Thoracic aorta (tissue), 2 donors: Measurements from ENCODE around the gene AOPEP. TPM values are rescaled to one million over a fixed set of nuclear protein-coding genes. Genes with fewer than 3 reads are reported as not detected.

ENCODE experiments used
- ATAC-seq: fragments of 150-250 bp; one replicate; pipeline ENCODE4 v1.8.0; 2017; ENCODE audit warnings: low read depth; ENCODE audit not compliant: insufficient number of reproducible peaks, low FRiP score
- DNase-seq: peaks from one replicate; pipeline ENCODE4 v3.0.0-alpha.2; 2020; ENCODE audit warnings: low spot score
- H3K27ac ChIP-seq, 2 donors: fragments of 200-600 bp; sonication (generic); 1 replicate in 1 of 2; 2 replicates in 1 of 2; pipeline ENCODE4 v1.5.1; 2016; ENCODE audit warnings: mild to moderate bottlenecking in 2 of 2, moderate library complexity in 2 of 2
- H3K27me3 ChIP-seq: fragments of 200-600 bp; sonication (generic); replicated peaks from 2 replicates; pipeline ENCODE4 v1.6.0; 2016; ENCODE audit warnings: mild to moderate bottlenecking; ENCODE audit not compliant: insufficient read depth
- H3K36me3 ChIP-seq: fragments of 200-600 bp; sonication (generic); one replicate; pipeline ENCODE4 v1.5.1; 2016
- H3K4me1 ChIP-seq, 2 donors: fragments of 200-600 bp; sonication (generic); 1 replicate in 1 of 2; 2 replicates in 1 of 2; pipeline versions ENCODE4 v1.5.1 to v1.6.0; 2016; ENCODE audit warnings: low read depth in 2 of 2, mild to moderate bottlenecking in 1 of 2; ENCODE audit not compliant: control insufficient read depth in 1 of 2
- H3K4me3 ChIP-seq: fragments of 200-600 bp; sonication (generic); 2 replicates; pipeline ENCODE4 v1.5.1; 2016; ENCODE audit warnings: mild to moderate bottlenecking
- H3K9me3 ChIP-seq: fragments of 200-600 bp; sonication (generic); 2 replicates; pipeline ENCODE4 v1.5.1; 2016
- total RNA-seq, 2 donors: library from RNA; depleted of rRNA; stranded (reverse); fragments of >200 nt; gene quantifications; one replicate each; pipeline versions ENCODE4 v1.1.0 to v1.2.3, GENCODE V29; 2016
- TF ChIP-seq, protein P1 (sequence below): fragments of 200-600 bp; sonication (generic); IDR thresholded peaks from one replicate; pipeline ENCODE4 v1.5.1; 2019; ENCODE audit warnings: antibody characterized with exemption

AOPEP gene
- total RNA-seq, 2 donors from 2014 or later, result 494 to 668 TPM

DNA sequence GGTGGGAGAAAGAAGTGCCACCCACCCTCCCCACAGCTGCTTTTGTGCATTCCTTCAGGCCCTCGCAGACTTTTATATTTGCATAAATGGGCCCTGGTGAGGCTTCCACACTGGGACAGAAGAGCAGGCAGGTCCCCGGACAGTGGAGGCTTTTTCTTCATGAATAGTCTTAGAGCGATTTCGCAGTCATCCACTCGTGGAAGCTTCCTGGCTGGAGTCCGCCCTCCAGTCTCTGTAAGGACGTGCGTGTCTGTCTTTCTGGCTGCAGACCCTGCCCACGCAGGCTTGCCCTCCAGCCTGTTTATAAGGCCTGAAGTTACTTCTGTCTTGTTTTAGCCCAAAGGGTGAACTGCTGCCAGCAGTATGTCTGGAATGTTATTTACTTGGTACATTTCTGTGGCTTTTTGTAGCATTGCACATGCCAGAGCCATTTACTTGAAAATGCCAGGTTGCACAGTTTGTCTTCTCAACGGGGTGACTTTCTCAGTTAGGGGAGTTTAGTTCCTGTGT, 195.7 kb downstream of the AOPEP start:
- H3K36me3 ChIP-seq, result no peaks in the 10 kb centered on the region
- H3K4me1 ChIP-seq, result peaks cover 36 to 84% of the 10 kb centered on the region in 2 donors

DNA sequence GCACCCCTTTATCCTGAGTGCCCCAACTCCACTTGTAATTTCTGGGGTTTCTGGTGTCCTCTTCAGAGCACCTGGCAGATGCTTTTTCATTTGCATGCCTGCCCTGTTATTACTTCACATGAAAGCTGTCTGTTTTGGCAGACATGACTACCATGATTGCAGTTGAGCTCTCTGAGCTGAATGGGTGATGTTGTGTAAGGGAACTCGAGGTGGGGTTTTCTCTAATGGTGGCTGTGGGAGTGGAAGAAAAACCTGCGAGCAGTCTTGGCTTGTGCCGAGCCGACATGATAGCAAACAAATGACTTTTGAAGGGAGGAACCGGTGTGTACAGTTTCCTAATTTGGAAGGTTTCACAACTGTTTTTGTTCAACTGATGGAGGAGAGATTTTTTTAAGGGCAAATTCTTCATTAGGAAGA, 196.2 kb downstream of the AOPEP start:
- peaks cover 36 to 79% of the 10 kb centered on the region in 2 donors for H3K4me1 ChIP-seq
- H3K9me3 ChIP-seq, result no peaks in the 10 kb centered on the region
- peak overlapping the region; percentile 18 for H3K4me3 ChIP-seq
- ATAC-seq, result no peak
- no peaks in the 10 kb centered on the region for H3K36me3 ChIP-seq
- no peak for DNase-seq
- peak overlapping the region; percentile 95 to 99 for H3K27ac ChIP-seq
- TF ChIP-seq, protein P1, sequence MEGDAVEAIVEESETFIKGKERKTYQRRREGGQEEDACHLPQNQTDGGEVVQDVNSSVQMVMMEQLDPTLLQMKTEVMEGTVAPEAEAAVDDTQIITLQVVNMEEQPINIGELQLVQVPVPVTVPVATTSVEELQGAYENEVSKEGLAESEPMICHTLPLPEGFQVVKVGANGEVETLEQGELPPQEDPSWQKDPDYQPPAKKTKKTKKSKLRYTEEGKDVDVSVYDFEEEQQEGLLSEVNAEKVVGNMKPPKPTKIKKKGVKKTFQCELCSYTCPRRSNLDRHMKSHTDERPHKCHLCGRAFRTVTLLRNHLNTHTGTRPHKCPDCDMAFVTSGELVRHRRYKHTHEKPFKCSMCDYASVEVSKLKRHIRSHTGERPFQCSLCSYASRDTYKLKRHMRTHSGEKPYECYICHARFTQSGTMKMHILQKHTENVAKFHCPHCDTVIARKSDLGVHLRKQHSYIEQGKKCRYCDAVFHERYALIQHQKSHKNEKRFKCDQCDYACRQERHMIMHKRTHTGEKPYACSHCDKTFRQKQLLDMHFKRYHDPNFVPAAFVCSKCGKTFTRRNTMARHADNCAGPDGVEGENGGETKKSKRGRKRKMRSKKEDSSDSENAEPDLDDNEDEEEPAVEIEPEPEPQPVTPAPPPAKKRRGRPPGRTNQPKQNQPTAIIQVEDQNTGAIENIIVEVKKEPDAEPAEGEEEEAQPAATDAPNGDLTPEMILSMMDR, result no peak
- no peaks in the 10 kb centered on the region for H3K27me3 ChIP-seq

More for the DNA sequence above, 195.7 kb downstream of the AOPEP start:
- peak overlapping the region; percentile 95 to 99 for H3K27ac ChIP-seq
- peak; percentile 37 for ATAC-seq
- peak overlapping the region; percentile 31 for H3K4me3 ChIP-seq
- no peaks in the 10 kb centered on the region for H3K27me3 ChIP-seq
- no peaks in the 10 kb centered on the region for H3K9me3 ChIP-seq
- DNase-seq, result peak; percentile 80
- TF ChIP-seq, protein P1, result no peak

DNA sequence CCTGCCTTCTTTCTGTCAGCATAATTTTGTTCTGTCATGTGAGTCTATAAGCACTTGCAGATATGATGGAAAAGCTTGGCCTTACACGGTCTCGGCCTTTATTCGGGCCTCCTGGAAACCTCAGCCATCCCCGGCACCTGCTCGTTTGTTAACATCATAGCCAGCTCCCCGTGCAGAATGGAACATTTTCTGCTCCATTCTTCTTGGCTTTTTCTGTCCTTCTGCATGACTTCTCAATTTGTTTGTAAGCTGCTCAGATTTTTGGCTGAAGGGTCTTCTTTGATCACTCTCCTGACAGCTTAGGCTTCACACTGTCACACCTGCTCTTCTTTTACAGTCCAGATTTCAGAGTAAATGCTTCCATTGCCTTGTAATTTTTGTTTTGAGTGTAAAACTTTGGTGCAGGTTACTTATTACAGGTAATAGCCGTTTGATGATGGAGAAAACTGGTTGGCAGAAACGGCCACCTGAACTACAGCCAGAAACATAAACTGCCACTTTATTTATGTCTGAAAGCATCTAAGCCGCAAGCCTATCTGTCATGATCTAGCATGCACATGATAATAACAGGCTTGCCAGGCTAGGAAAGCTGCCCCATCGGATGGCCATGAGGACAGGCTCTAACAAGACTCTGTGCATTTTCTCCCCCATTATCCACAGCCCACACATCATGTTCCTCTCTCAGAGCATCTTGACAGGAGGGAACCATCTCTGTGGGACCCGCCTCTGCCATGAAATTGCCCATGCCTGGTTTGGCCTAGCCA, 197.0 kb downstream of the AOPEP start:
- Histone ChIP-seq H3K4me1 (peaks cover 36 to 71% of the 10 kb centered on the region in 2 donors), H3K4me3 (peak overlapping the region; percentile 18), H3K36me3 (no peaks in the 10 kb centered on the region), H3K27ac (peak overlapping the region; percentile 95 to 99), H3K27me3 (no peaks in the 10 kb centered on the region), H3K9me3 (no peaks in the 10 kb centered on the region)
- TF ChIP-seq, protein P1, result no peak
- ATAC-seq, result no peak
- no peak for DNase-seq

DNA sequence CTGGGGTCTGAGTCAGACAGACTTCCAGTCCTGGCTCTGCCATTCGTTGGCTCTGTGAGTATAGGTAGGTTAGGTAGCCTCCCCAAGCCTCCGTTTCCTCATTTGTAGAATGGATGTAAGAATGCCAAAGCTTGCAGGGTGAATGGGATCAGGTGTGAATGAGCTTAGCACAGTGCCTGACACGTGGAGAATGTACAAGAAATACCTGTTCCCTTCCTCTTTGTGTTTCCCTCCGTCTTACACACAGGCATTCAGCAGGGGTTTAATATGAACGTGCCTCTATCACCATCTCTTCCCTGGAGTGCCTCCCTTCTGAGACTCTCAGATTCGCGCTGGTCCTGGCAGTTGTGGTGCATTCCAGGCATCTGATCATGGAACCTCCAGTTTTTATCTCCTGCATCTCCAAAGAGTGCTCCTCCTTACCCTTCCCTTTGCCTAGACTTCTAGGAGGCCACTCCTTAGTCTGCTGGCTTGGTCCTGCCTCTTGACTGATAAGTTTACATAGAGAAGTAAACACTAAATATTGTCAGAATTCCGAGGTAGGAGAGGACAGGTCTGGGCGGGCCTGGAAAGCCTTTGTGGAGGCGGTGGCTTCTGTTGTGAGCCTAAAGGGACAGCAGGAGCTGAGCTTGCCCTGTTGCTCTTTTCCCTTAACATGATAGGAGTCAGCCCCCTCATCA, 199.4 kb downstream of the AOPEP start:
- DNase-seq, result no peak
- H3K9me3 ChIP-seq, result no peaks in the 10 kb centered on the region
- TF ChIP-seq, protein P1, result no peak
- ATAC-seq, result no peak
- H3K4me1 ChIP-seq, result peaks cover 25 to 59% of the 10 kb centered on the region in 2 donors
- peak overlapping the region; percentile 45 to 59 for H3K27ac ChIP-seq
- H3K4me3 ChIP-seq, result no peak overlapping the region
- H3K36me3 ChIP-seq, result no peaks in the 10 kb centered on the region
- no peaks in the 10 kb centered on the region for H3K27me3 ChIP-seq

DNA sequence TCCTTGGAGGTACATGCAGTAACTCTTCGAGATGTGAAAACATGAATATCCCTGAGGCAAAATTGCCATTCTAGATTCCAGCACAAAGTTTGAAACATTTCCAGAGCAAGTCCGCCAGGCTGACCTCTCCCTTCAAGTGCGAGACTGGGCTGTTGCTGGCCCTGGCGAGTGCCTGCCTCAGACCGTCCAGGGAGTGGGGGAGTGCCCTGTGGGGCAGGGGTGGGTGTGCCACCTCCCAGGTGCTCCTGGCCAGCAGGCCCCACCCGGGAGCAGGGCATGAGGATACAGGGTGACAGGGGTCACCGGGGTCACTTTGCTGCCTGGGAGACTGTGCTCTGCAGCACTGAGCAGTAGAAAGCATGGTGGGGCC, 199.9 kb downstream of the AOPEP start:
- H3K4me3 ChIP-seq, result no peak overlapping the region
- ATAC-seq (no peak), DNase-seq (no peak)
- no peaks in the 10 kb centered on the region for H3K9me3 ChIP-seq
- TF ChIP-seq, protein P1, result no peak
- H3K36me3 ChIP-seq, result no peaks in the 10 kb centered on the region
- H3K27ac ChIP-seq, result peak overlapping the region; percentile 45 to 59
- H3K4me1 ChIP-seq, result peaks cover 24 to 59% of the 10 kb centered on the region in 2 donors
- no peaks in the 10 kb centered on the region for H3K27me3 ChIP-seq
